PC-9 (cell line): ENCODE results near the gene SLX4IP. TPM values are rescaled to one million over a fixed set of nuclear protein-coding genes. Genes with fewer than 3 reads are reported as not detected.

Source experiments
- BruUV-seq: library from RNA; stranded (reverse); fragments of 400-500 nt; replicated peaks from 2 replicates; lab custom pipeline; 2021; lab: Mats Ljungman, UMichigan
- CTCF ChIA-PET: fragments of 300-600 bp; sonication (Branson Sonifier 250); formaldehyde crosslinking; loops from one replicate; lab custom pipeline; 2022; ENCODE audit warnings: antibody characterized with exemption; lab: Charles Lee
- POLR2A ChIA-PET: fragments of 300-600 bp; sonication (Branson Sonifier 250); formaldehyde crosslinking; loops from one replicate; lab custom pipeline; 2022; ENCODE audit warnings: antibody characterized with exemption; ENCODE audit not compliant: unreplicated experiment; lab: Charles Lee
- DNase-seq, 2 experiments: peaks; one replicate each; pipeline versions ENCODE4 v3.0.0 to v3.0.0-alpha.2; 2015 to 2022; ENCODE audit warnings: mixed read lengths in 1 of 2
- H2AFZ ChIP-seq: fragments of 200-600 bp; sonication (generic); 2 replicates; pipeline ENCODE4 v1.8.1; 2017; ENCODE audit warnings: antibody characterized with exemption
- H3F3A ChIP-seq: fragments of 200-600 bp; sonication (generic); 2 replicates; pipeline ENCODE4 v1.8.1; 2017; ENCODE audit warnings: antibody characterized with exemption, mild to moderate bottlenecking, low read depth; ENCODE audit not compliant: insufficient read depth
- H3K27ac ChIP-seq: fragments of 200-600 bp; sonication (generic); 2 replicates; pipeline ENCODE4 v1.6.1; 2016; ENCODE audit warnings: mixed run types
- H3K27me3 ChIP-seq: fragments of 200-600 bp; sonication (generic); 2 replicates; pipeline ENCODE4 v1.6.1; 2016; ENCODE audit warnings: low read depth, mixed run types; ENCODE audit not compliant: insufficient read depth
- H3K36me3 ChIP-seq: fragments of 200-600 bp; sonication (generic); 2 replicates; pipeline ENCODE4 v1.6.1; 2016; ENCODE audit warnings: low read depth, mixed run types
- H3K4me1 ChIP-seq: fragments of 200-600 bp; sonication (generic); replicated peaks from 2 replicates; pipeline ENCODE4 v1.6.1; 2016; ENCODE audit warnings: mixed run types; ENCODE audit not compliant: insufficient read depth
- H3K4me2 ChIP-seq: fragments of 200-600 bp; sonication (generic); 2 replicates; pipeline ENCODE4 v1.6.1; 2017; ENCODE audit warnings: mixed run types
- H3K4me3 ChIP-seq: fragments of 200-600 bp; sonication (generic); 2 replicates; pipeline ENCODE4 v1.6.1; 2016; ENCODE audit warnings: mixed run types
- H3K79me2 ChIP-seq: fragments of 200-600 bp; sonication (generic); 2 replicates; pipeline ENCODE4 v1.6.1; 2017; ENCODE audit warnings: low read depth, mixed run types
- H3K9me2 ChIP-seq: fragments of 200-600 bp; sonication (generic); 2 replicates; pipeline ENCODE4 v1.8.1; 2017; ENCODE audit warnings: mild to moderate bottlenecking; ENCODE audit not compliant: insufficient read depth
- H3K9me3 ChIP-seq: fragments of 200-600 bp; sonication (generic); 2 replicates; pipeline ENCODE4 v1.8.1; 2016; ENCODE audit warnings: low read depth; ENCODE audit not compliant: insufficient read depth
- H4K20me1 ChIP-seq: fragments of 200-600 bp; sonication (generic); 2 replicates; pipeline ENCODE4 v1.8.1; 2017; ENCODE audit not compliant: insufficient read depth
- CTCF ChIP-seq: fragments of 200-600 bp; sonication (generic); conservative IDR thresholded peaks from 2 replicates; pipeline ENCODE4 v1.6.1; 2017; ENCODE audit warnings: mixed run types, antibody characterized with exemption, mild to moderate bottlenecking, moderate library complexity
- EZH2 ChIP-seq: fragments of 200-600 bp; sonication (generic); IDR thresholded peaks from 2 replicates; pipeline ENCODE4 v1.8.0; 2017; ENCODE audit warnings: antibody characterized with exemption, low read depth
- intact Hi-C: fragments of 100-400 bp; cut with micrococcal nuclease; formaldehyde crosslinking; loops from one replicate; pipeline ENCODE4 v1.10.0; 2022; ENCODE audit not compliant: unreplicated experiment
- total RNA-seq: library from RNA; stranded (reverse); gene quantifications from 2 replicates; pipeline ENCODE4 v1.2.3, GENCODE V29; 2021

Gene SLX4IP
- total RNA-seq, 1 experiment from 2014 or later = 13.4 TPM

GRCh38 chr20:10404959-10405530 lies 30.1 kb upstream of the SLX4IP start:
- Histone ChIP-seq H3K4me1 (no peaks in the 10 kb centered on the region), H3K9me3 (no peaks in the 10 kb centered on the region), H3K4me3 (no peak overlapping the region), H3K36me3 (peaks cover 5% of the 10 kb centered on the region; the same call in 1 of the 2 replicates), H3K4me2 (no peak overlapping the region), H2AFZ (no peak overlapping the region), H4K20me1 (no peaks in the 10 kb centered on the region), H3F3A (no peaks in the 10 kb centered on the region; the same call in 1 of the 2 replicates), H3K27me3 (no peaks in the 10 kb centered on the region), H3K9me2 (no peaks in the 10 kb centered on the region), H3K79me2 (no peaks in the 10 kb centered on the region), H3K27ac (no peak overlapping the region)
- intact Hi-C loops = no loop called here
- ChIA-PET CTCF (no interaction called here), POLR2A (no interaction called here)
- TF ChIP-seq EZH2 (no peak), CTCF (no peak)
- DNase-seq = no peak
- no TSS peak for BruUV-seq

GRCh38 chr20:10408108-10408813 lies 26.8 kb upstream of the SLX4IP start:
- intact Hi-C loops = no loop called here
- no TSS peak for BruUV-seq
- H4K20me1 ChIP-seq = no peaks in the 10 kb centered on the region; the same call in 1 of the 2 replicates
- no peaks in the 10 kb centered on the region for H3K9me3 ChIP-seq
- no peak for TF ChIP-seq EZH2
- TF ChIP-seq CTCF = no peak
- H2AFZ ChIP-seq = no peak overlapping the region
- H3K27ac ChIP-seq = no peak overlapping the region
- H3K79me2 ChIP-seq = no peaks in the 10 kb centered on the region; the same call in 1 of the 2 replicates
- no peaks in the 10 kb centered on the region; the same call in 1 of the 2 replicates for H3K9me2 ChIP-seq
- DNase-seq = no peak
- peaks cover 9% of the 10 kb centered on the region for H3K36me3 ChIP-seq
- H3F3A ChIP-seq = no peaks in the 10 kb centered on the region; the same call in 1 of the 2 replicates
- H3K4me1 ChIP-seq = no peaks in the 10 kb centered on the region
- no peaks in the 10 kb centered on the region for H3K27me3 ChIP-seq
- H3K4me2 ChIP-seq = no peak overlapping the region
- H3K4me3 ChIP-seq = no peak overlapping the region
- ChIA-PET POLR2A (interaction anchor here (0.7 kb wide), 1 partner anchor 1987 kb away, joined by 7 read pairs; no protein-coding TSS in a partner anchor), CTCF (no interaction called here)

- peaks cover 20% of the 10 kb centered on the region for H3K4me1 ChIP-seq
- TF ChIP-seq EZH2 (no peak), CTCF (no peak)
- H3K4me2 ChIP-seq = no peak overlapping the region
- no peak overlapping the region for H3K4me3 ChIP-seq
- H3K79me2 ChIP-seq = peaks cover 8% of the 10 kb centered on the region; the same call in 1 of the 2 replicates
- no peak overlapping the region for H3K27ac ChIP-seq
- no peaks in the 10 kb centered on the region for H3K27me3 ChIP-seq
- no peaks in the 10 kb centered on the region; the same call in 1 of the 2 replicates for H3K9me2 ChIP-seq
- intact Hi-C loops = no loop called here
- H2AFZ ChIP-seq = no peak overlapping the region
- no peaks in the 10 kb centered on the region; the same call in 1 of the 2 replicates for H4K20me1 ChIP-seq
- H3F3A ChIP-seq = peaks cover 9% of the 10 kb centered on the region; the same call in 1 of the 2 replicates
- DNase-seq = no peak
- no TSS peak for BruUV-seq
- CTCF ChIA-PET = no interaction called here
- peaks cover 4% of the 10 kb centered on the region; the same call in 1 of the 2 replicates for H3K36me3 ChIP-seq
- POLR2A ChIA-PET = interaction anchor here (0.6 kb wide), 1 partner anchor 435 kb away, joined by 9 read pairs; no protein-coding TSS in a partner anchor
- no peaks in the 10 kb centered on the region for H3K9me3 ChIP-seq
Observed at GRCh38 chr20:10411673-10412072, 23.4 kb upstream of the SLX4IP start.
